Liver (tissue), 3 donors: ENCODE results near the gene ATPAF1.

ENCODE experiments used
- CTCF ChIP-seq: fragments of 150-350 bp; IDR thresholded peaks from 2 replicates; pipeline ENCODE4 v1.5.1; 2017; ENCODE audit warnings: improper control_type of control experiment, low read depth, low read length; ENCODE audit not compliant: missing input control
- EGR1 ChIP-seq, 2 donors: IDR thresholded peaks; 2 replicates each; pipeline ENCODE4 v1.6.1; 2016 to 2018; ENCODE audit warnings: antibody characterized with exemption in 2 of 2, low read depth in 2 of 2
- GABPA ChIP-seq, 2 donors: IDR thresholded peaks in 1 of 2; conservative IDR thresholded peaks in 1 of 2; 2 replicates each; pipeline ENCODE4 v1.6.1; 2016; ENCODE audit warnings: antibody characterized with exemption in 2 of 2, mild to moderate bottlenecking in 1 of 2, moderate library complexity in 1 of 2
- JUND ChIP-seq, 2 donors: IDR thresholded peaks; 2 replicates each; pipeline ENCODE4 v1.6.1; 2016; ENCODE audit warnings: antibody characterized with exemption in 2 of 2
- RAD21 ChIP-seq, 2 donors: IDR thresholded peaks; 2 replicates each; pipeline ENCODE4 v1.6.1; 2016; ENCODE audit warnings: antibody characterized with exemption in 2 of 2, mild to moderate bottlenecking in 2 of 2
- RXRA ChIP-seq, 2 donors: IDR thresholded peaks; 2 replicates each; pipeline ENCODE4 v1.6.1; 2017 to 2018; ENCODE audit warnings: antibody characterized with exemption in 2 of 2, mild to moderate bottlenecking in 1 of 2
- TAF1 ChIP-seq: conservative IDR thresholded peaks from 2 replicates; pipeline ENCODE4 v1.6.1; 2016; ENCODE audit warnings: antibody characterized with exemption, mild to moderate bottlenecking
- YY1 ChIP-seq: IDR thresholded peaks from 2 replicates; pipeline ENCODE4 v1.6.1; 2016; ENCODE audit warnings: antibody characterized with exemption, mild to moderate bottlenecking
- TF ChIP-seq, protein P1 (sequence below): IDR thresholded peaks from 2 replicates; pipeline ENCODE4 v1.6.1; 2016; ENCODE audit warnings: antibody characterized with exemption, mild to moderate bottlenecking
- TF ChIP-seq, protein P2 (sequence below): IDR thresholded peaks from 2 replicates; pipeline ENCODE4 v1.6.1; 2016; ENCODE audit warnings: antibody characterized with exemption
- TF ChIP-seq, protein P3 (sequence below): IDR thresholded peaks from 2 replicates; pipeline ENCODE4 v1.6.1; 2016; ENCODE audit warnings: antibody characterized with exemption
- donor health status: healthy.
- donor health status: healthy.

- no peak for TF ChIP-seq JUND (IDR thresholded peaks at IDR 0.05)
- TF ChIP-seq, protein P1, sequence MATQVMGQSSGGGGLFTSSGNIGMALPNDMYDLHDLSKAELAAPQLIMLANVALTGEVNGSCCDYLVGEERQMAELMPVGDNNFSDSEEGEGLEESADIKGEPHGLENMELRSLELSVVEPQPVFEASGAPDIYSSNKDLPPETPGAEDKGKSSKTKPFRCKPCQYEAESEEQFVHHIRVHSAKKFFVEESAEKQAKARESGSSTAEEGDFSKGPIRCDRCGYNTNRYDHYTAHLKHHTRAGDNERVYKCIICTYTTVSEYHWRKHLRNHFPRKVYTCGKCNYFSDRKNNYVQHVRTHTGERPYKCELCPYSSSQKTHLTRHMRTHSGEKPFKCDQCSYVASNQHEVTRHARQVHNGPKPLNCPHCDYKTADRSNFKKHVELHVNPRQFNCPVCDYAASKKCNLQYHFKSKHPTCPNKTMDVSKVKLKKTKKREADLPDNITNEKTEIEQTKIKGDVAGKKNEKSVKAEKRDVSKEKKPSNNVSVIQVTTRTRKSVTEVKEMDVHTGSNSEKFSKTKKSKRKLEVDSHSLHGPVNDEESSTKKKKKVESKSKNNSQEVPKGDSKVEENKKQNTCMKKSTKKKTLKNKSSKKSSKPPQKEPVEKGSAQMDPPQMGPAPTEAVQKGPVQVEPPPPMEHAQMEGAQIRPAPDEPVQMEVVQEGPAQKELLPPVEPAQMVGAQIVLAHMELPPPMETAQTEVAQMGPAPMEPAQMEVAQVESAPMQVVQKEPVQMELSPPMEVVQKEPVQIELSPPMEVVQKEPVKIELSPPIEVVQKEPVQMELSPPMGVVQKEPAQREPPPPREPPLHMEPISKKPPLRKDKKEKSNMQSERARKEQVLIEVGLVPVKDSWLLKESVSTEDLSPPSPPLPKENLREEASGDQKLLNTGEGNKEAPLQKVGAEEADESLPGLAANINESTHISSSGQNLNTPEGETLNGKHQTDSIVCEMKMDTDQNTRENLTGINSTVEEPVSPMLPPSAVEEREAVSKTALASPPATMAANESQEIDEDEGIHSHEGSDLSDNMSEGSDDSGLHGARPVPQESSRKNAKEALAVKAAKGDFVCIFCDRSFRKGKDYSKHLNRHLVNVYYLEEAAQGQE = no peak
- TF ChIP-seq CTCF = no peak
- TF ChIP-seq, protein P2, sequence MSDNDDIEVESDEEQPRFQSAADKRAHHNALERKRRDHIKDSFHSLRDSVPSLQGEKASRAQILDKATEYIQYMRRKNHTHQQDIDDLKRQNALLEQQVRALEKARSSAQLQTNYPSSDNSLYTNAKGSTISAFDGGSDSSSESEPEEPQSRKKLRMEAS = no peak
- TF ChIP-seq RXRA (IDR thresholded peaks at IDR 0.05) = no peak
- TF ChIP-seq GABPA (IDR thresholded peaks at IDR 0.05 in 1 of 2, conservative IDR thresholded peaks at IDR 0.05 in 1 of 2) = no peak
- TF ChIP-seq RAD21 (IDR thresholded peaks at IDR 0.05) = no peak
- TF ChIP-seq EGR1 (IDR thresholded peaks at IDR 0.05; ENCODE audit: low read depth in 2 of 2) = no peak
- TF ChIP-seq TAF1 = no peak
- no peak for TF ChIP-seq YY1
- TF ChIP-seq, protein P3, sequence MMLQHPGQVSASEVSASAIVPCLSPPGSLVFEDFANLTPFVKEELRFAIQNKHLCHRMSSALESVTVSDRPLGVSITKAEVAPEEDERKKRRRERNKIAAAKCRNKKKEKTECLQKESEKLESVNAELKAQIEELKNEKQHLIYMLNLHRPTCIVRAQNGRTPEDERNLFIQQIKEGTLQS = no peak
Observed at GRCh38 chr1:46639547-46639946, 28.6 kb downstream of the ATPAF1 start.
